Skeletal muscle tissue (tissue), 4 donors: ENCODE data around the gene ZNF273. TPM values are rescaled to one million over a fixed set of nuclear protein-coding genes. Genes with fewer than 3 reads are reported as not detected.

ENCODE experiments used
- H3K27ac ChIP-seq: one replicate; pipeline ENCODE4 v1.7.0; 2013; ENCODE audit warnings: mild to moderate bottlenecking, low read depth, low read length, inconsistent platforms
- H3K27me3 ChIP-seq, 3 donors: one replicate each; pipeline ENCODE4 v1.7.0; 2013; ENCODE audit warnings: low read length in 3 of 3; ENCODE audit not compliant: control insufficient read depth in 3 of 3, insufficient read depth in 3 of 3
- H3K36me3 ChIP-seq, 3 donors: one replicate each; pipeline ENCODE4 v1.7.0; 2013; ENCODE audit warnings: low read length in 3 of 3; ENCODE audit not compliant: control insufficient read depth in 3 of 3, insufficient read depth in 3 of 3
- H3K4me1 ChIP-seq, 3 donors: one replicate each; pipeline ENCODE4 v1.7.0; 2013; ENCODE audit warnings: low read length in 3 of 3, mild to moderate bottlenecking in 3 of 3; ENCODE audit not compliant: control insufficient read depth in 3 of 3, insufficient read depth in 3 of 3
- H3K4me3 ChIP-seq, 3 donors: one replicate each; pipeline ENCODE4 v1.7.0; 2013; ENCODE audit warnings: low read length in 3 of 3
- H3K9ac ChIP-seq, 3 donors: one replicate each; pipeline ENCODE4 v1.7.0; 2013; ENCODE audit warnings: low read length in 3 of 3, mild to moderate bottlenecking in 3 of 3, moderate library complexity in 2 of 3, low read depth in 1 of 3
- H3K9me3 ChIP-seq, 3 donors: one replicate each; pipeline ENCODE4 v1.7.0; 2013; ENCODE audit warnings: low read length in 3 of 3; ENCODE audit not compliant: control insufficient read depth in 3 of 3
- total RNA-seq: library from RNA; depleted of rRNA; stranded (reverse); fragments of >200 nt; gene quantifications from one replicate; pipeline ENCODE4 v1.2.3, GENCODE V29; 2014
- donor health status: Osteomylitis.

Gene ZNF273
- total RNA-seq, 1 donor from 2014 or later: 6.3 TPM

GRCh38 chr7:64959072-64959747 is 56.1 kb downstream of the ZNF273 start:
- H3K27me3 ChIP-seq: no peaks in the 10 kb centered on the region
- no peaks in the 10 kb centered on the region for H3K9me3 ChIP-seq
- no peaks in the 10 kb centered on the region for H3K4me1 ChIP-seq
- H3K4me3 ChIP-seq: no peak overlapping the region
- no peaks in the 10 kb centered on the region for H3K36me3 ChIP-seq
- no peak overlapping the region for H3K9ac ChIP-seq
- H3K27ac ChIP-seq: no peak overlapping the region

GRCh38 chr7:64965594-64965993 is 62.5 kb downstream of the ZNF273 start:
- Histone ChIP-seq H3K9me3 (no peaks in the 10 kb centered on the region), H3K4me1 (no peaks in the 10 kb centered on the region), H3K9ac (no peak overlapping the region), H3K27ac (no peak overlapping the region), H3K36me3 (no peaks in the 10 kb centered on the region), H3K27me3 (no peaks in the 10 kb centered on the region), H3K4me3 (no peak overlapping the region)

DNA sequence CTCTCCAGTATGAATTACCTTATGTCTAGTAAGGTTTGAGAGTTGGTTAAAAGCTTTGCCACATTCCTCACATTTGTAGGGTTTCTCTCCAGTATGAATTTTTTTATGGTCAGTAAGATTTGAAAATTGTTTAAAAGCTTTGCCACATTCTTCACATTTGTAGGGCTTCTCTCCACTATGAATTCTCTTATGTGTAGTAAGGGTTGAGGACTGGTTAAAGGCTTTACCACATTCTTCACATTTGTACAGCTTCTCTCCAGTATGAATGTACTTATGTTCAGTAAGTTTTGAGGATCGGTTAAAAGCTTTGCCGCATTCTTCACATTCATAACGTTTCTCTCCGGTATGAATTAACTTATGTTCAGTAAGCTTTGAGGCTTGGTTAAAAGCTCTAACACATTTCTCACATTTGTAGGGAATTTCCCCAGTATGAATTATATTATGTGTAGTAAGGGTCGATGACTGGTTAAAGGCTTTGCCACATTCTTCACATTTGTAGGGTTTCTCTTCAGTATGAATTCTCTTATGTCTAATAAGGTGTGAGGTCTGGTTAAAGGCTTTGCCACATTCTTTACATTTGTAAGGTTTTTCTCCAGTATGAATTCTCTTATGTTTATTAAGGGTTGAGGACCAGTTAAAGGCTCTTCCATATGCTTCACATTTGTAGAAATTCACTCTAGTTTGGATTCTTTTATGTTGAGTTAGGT is 75.6 kb downstream of the ZNF273 start:
- Histone ChIP-seq H3K27ac (no peak overlapping the region), H3K4me1 (no peaks in the 10 kb centered on the region), H3K27me3 (no peaks in the 10 kb centered on the region), H3K4me3 (peak overlapping the region in 1 of 3 donors; percentile 32), H3K9ac (no peak overlapping the region), H3K9me3 (peaks cover 2 to 42% (median 10%) of the 10 kb centered on the region in 3 donors), H3K36me3 (peaks cover 17 to 32% (median 22%) of the 10 kb centered on the region in 3 donors)

Other genes starting within 250 kb of the ZNF273 start
- 2.6 TPM for gene ZNF107, start 237.1 kb upstream of the ZNF273 start, total RNA-seq
- gene ZNF138, start 108.8 kb upstream of the ZNF273 start, total RNA-seq: 5.7 TPM
- 9.9 TPM for gene ZNF117, start 87.8 kb downstream of the ZNF273 start, total RNA-seq
- gene ERV3-1, start 103.4 kb downstream of the ZNF273 start, total RNA-seq: 14.6 TPM